ENCODE measurements around the gene ADAM19. TPM values are rescaled to one million over a fixed set of nuclear protein-coding genes. Genes with fewer than 3 reads are reported as not detected.

Gene ADAM19
- 10 to 100 TPM; 13.1 to 49.5 TPM for total RNA-seq

- H3K36me3 ChIP-seq, result peaks cover 4% of the 10 kb centered on the region
- no peaks in the 10 kb centered on the region for H3K27me3 ChIP-seq
- DNase-seq (ENCODE audit: low spot score), result no peak
- peak within 1 kb of the TSS; percentile 85 to 91 for H3K27ac ChIP-seq
- TF ChIP-seq CTCF (IDR thresholded peaks at IDR 0.05), result no peak
- peak within 1 kb of the TSS; percentile 62 to 79 for H3K4me3 ChIP-seq
- peaks cover 0 to 41% of the 10 kb centered on the region in 2 donors for H3K4me1 ChIP-seq
- H3K9me3 ChIP-seq, result no peaks in the 10 kb centered on the region
These were observed at the start of gene ADAM19 for GRCh38 chr5:157575381-157576020. TSS of gene ADAM19 (minus strand) at chr5:157575775. CDS start at chr5:157575696, 79 bp downstream.

- Histone ChIP-seq H3K4me1 (no peaks in the 10 kb centered on the region), H3K9me3 (peaks cover 0 to 3% of the 10 kb centered on the region in 2 donors), H3K27me3 (no peaks in the 10 kb centered on the region), H3K27ac (no peak overlapping the region), H3K4me3 (no peak overlapping the region), H3K36me3 (no peaks in the 10 kb centered on the region)
- no peak for TF ChIP-seq CTCF (IDR thresholded peaks at IDR 0.05)
- no peak for DNase-seq (ENCODE audit: low spot score)
These were observed 48.6 kb upstream of the ADAM19 start for GRCh38 chr5:157624144-157624543.

- no peak for TF ChIP-seq CTCF (IDR thresholded peaks at IDR 0.05)
- Histone ChIP-seq H3K27me3 (no peaks in the 10 kb centered on the region), H3K27ac (no peak overlapping the region), H3K4me1 (no peaks in the 10 kb centered on the region), H3K36me3 (no peaks in the 10 kb centered on the region), H3K4me3 (no peak overlapping the region), H3K9me3 (peaks cover 0 to 3% of the 10 kb centered on the region in 2 donors)
- no peak for DNase-seq (ENCODE audit: low spot score)
These were observed 45.2 kb upstream of the ADAM19 start for GRCh38 chr5:157620776-157621175.

- Histone ChIP-seq H3K4me1 (no peaks in the 10 kb centered on the region), H3K36me3 (no peaks in the 10 kb centered on the region), H3K9me3 (peaks cover 0 to 3% of the 10 kb centered on the region in 2 donors), H3K27me3 (no peaks in the 10 kb centered on the region), H3K27ac (no peak overlapping the region), H3K4me3 (no peak overlapping the region)
- TF ChIP-seq CTCF (IDR thresholded peaks at IDR 0.05), result no peak
- no peak for DNase-seq (ENCODE audit: low spot score)
These were observed 42.7 kb upstream of the ADAM19 start for GRCh38 chr5:157618191-157618765.

- H3K4me3 ChIP-seq, result no peak overlapping the region
- H3K4me1 ChIP-seq, result no peaks in the 10 kb centered on the region
- H3K27ac ChIP-seq, result no peak overlapping the region
- DNase-seq (ENCODE audit: low spot score), result no peak
- TF ChIP-seq CTCF (IDR thresholded peaks at IDR 0.05), result no peak
- no peaks in the 10 kb centered on the region for H3K36me3 ChIP-seq
- no peaks in the 10 kb centered on the region for H3K9me3 ChIP-seq
- no peaks in the 10 kb centered on the region for H3K27me3 ChIP-seq
These were observed 41.2 kb upstream of the ADAM19 start for GRCh38 chr5:157616785-157617184.
